K562 (cell line): Measurements from ENCODE around the gene NUP43. TPM values are rescaled to one million over a fixed set of nuclear protein-coding genes. Genes with fewer than 3 reads are reported as not detected.

Experiments used
- BRD9 ChIP-seq: fragments of 450-650 bp; IDR thresholded peaks from 2 replicates; pipeline ENCODE4 v1.6.1; 2018; ENCODE audit warnings: low read depth; ENCODE audit not compliant: partially characterized antibody
- CBFA2T2 ChIP-seq: fragments of 450-650 bp; conservative IDR thresholded peaks from 2 replicates; pipeline ENCODE4 v1.6.1; 2017; ENCODE audit warnings: mild to moderate bottlenecking
- CBX5 ChIP-seq: IDR thresholded peaks from 2 replicates; pipeline ENCODE4 v1.6.1; 2014; ENCODE audit warnings: low read depth, borderline replicate concordance
- CCNT2 ChIP-seq: IDR thresholded peaks from 2 replicates; pipeline ENCODE4 v1.6.1; 2011; ENCODE audit warnings: borderline replicate concordance, low read depth, mild to moderate bottlenecking, moderate library complexity, mixed read lengths, low read length; ENCODE audit not compliant: insufficient read length; ENCODE audit errors: extremely low read depth
- CHD1 ChIP-seq: fragments of 200-600 bp; sonication (generic); IDR thresholded peaks from one replicate; pipeline ENCODE4 v1.6.1; 2012; ENCODE audit warnings: mild to moderate bottlenecking, moderate library complexity, low read length, inconsistent platforms
- CREB1 ChIP-seq, 2 experiments: sonication (generic) in 1 of 2; formaldehyde crosslinking in 1 of 2; IDR thresholded peaks; 2 replicates each; pipeline versions ENCODE4 v1.6.1 to v1.8.0; 2012 to 2022; ENCODE audit warnings: inconsistent platforms in 1 of 2, mild to moderate bottlenecking in 1 of 2, missing genetic modification reagents in 1 of 2, moderate library complexity in 1 of 2
- DNMT1 ChIP-seq: fragments of 450-650 bp; IDR thresholded peaks from 2 replicates; pipeline ENCODE4 v1.6.1; 2016; ENCODE audit warnings: antibody characterized with exemption, mild to moderate bottlenecking
- EZH2 ChIP-seq: IDR thresholded peaks from 2 replicates; pipeline ENCODE4 v1.6.1; 2012; ENCODE audit warnings: low read depth, mild to moderate bottlenecking, inconsistent platforms, low read length, borderline replicate concordance
- FOXJ2 ChIP-seq: fragments of 200-800 bp; sonication (Bioruptor generic); IDR thresholded peaks from 2 replicates; pipeline ENCODE4 v1.6.1; 2016; ENCODE audit warnings: missing genetic modification characterization, missing compliant biosample characterization
- KDM1A ChIP-seq, 2 experiments: fragments of 450-650 bp; IDR thresholded peaks; 2 replicates each; pipeline ENCODE4 v1.6.1; 2016; ENCODE audit warnings: mild to moderate bottlenecking in 2 of 2
- MAZ ChIP-seq, 2 experiments: fragments of 450-650 bp in 1 of 2; sonication (generic) in 1 of 2; formaldehyde crosslinking; IDR thresholded peaks in 1 of 2; conservative IDR thresholded peaks in 1 of 2; 2 replicates each; pipeline versions ENCODE4 v1.4.0 to v1.5.0; 2020; ENCODE audit warnings: mild to moderate bottlenecking in 1 of 2, missing genetic modification reagents in 1 of 2
- NFYB ChIP-seq: IDR thresholded peaks from 2 replicates; pipeline ENCODE4 v1.6.1; 2011; ENCODE audit warnings: mild to moderate bottlenecking, moderate library complexity; ENCODE audit not compliant: insufficient read length; ENCODE audit errors: extremely low read depth
- PTBP1 ChIP-seq: fragments of 200-400 bp; formaldehyde crosslinking; IDR thresholded peaks from 2 replicates; pipeline ENCODE4 v1.6.1; 2017; ENCODE audit warnings: low read depth, low read length
- RAD51 ChIP-seq: fragments of 450-650 bp; IDR thresholded peaks from 2 replicates; pipeline ENCODE4 v1.7.1; 2016; ENCODE audit warnings: low read depth, mild to moderate bottlenecking, borderline replicate concordance
- SAP30 ChIP-seq: fragments of 200-600 bp; sonication (generic); IDR thresholded peaks from 2 replicates; pipeline ENCODE4 v1.6.1; 2012; ENCODE audit warnings: borderline replicate concordance, low read depth, mild to moderate bottlenecking, moderate library complexity, low read length, control low read depth, inconsistent platforms; ENCODE audit not compliant: insufficient read depth, poor library complexity, severe bottlenecking
- SMARCB1 ChIP-seq: IDR thresholded peaks from 2 replicates; pipeline ENCODE4 v1.6.1; 2011; ENCODE audit warnings: improper control_type of control experiment, low read depth; ENCODE audit not compliant: insufficient read length
- SMARCC2 ChIP-seq: fragments of 450-650 bp; IDR thresholded peaks from 2 replicates; pipeline ENCODE4 v1.6.1; 2017; ENCODE audit warnings: antibody characterized with exemption, moderate library complexity, mild to moderate bottlenecking, low read depth
- STAG1 ChIP-seq: sonication (generic); formaldehyde crosslinking; IDR thresholded peaks from 2 replicates; pipeline ENCODE4 v1.5.0; 2020; ENCODE audit warnings: missing genetic modification reagents, borderline replicate concordance
- SUPT5H ChIP-seq: fragments of 450-650 bp; IDR thresholded peaks from 2 replicates; pipeline ENCODE4 v1.6.1; 2016
- TSC22D4 ChIP-seq: fragments of 450-650 bp; IDR thresholded peaks from 2 replicates; pipeline ENCODE4 v1.6.1; 2016; ENCODE audit warnings: missing genetic modification characterization, missing biosample characterization, control low read depth
- ZNF263 ChIP-seq: sonication (generic); formaldehyde crosslinking; IDR thresholded peaks from 2 replicates; pipeline ENCODE4 v1.8.0; 2022; ENCODE audit warnings: mild to moderate bottlenecking, missing genetic modification reagents, borderline replicate concordance
- ZNF707 ChIP-seq: fragments of 250-450 bp; sonication (Bioruptor Pico); conservative IDR thresholded peaks from 2 replicates; pipeline ENCODE4 v1.8.0; 2022; ENCODE audit warnings: inconsistent platforms, mild to moderate bottlenecking, moderate library complexity
- ZSCAN32 ChIP-seq: fragments of 450-650 bp; formaldehyde crosslinking; IDR thresholded peaks from 2 replicates; pipeline ENCODE4 v1.4.0; 2020; ENCODE audit warnings: mild to moderate bottlenecking, moderate library complexity
- polyA plus RNA-seq, 8 experiments: library from polyadenylated mRNA; depleted of rRNA in 4 of 8; stranded (reverse) in 5 of 8; unstranded in 3 of 8; fragments of >200 nt; fragmentation: Nextera tagmentation in 2 of 8; fragmentation: Illumina TruSeq in 1 of 8; extraction: Ambion mirVana in 2 of 8; extraction: Trizol in 1 of 8; gene quantifications; 2 replicates each; pipeline versions ENCODE4 v1.2.1 to v1.2.3, GENCODE V29; 2011 to 2014; ENCODE audit warnings: inconsistent platforms in 1 of 8, missing spikeins in 1 of 8
- total RNA-seq, 7 experiments: library from RNA; depleted of rRNA in 6 of 7; stranded (reverse); fragments of >200 nt in 6 of 7; fragmentation: Illumina TruSeq in 2 of 7; extraction: Trizol in 2 of 7; gene quantifications; 2 replicates each; pipeline versions ENCODE4 v1.2.1 to v1.2.3, GENCODE V29; 2011 to 2021; ENCODE audit warnings: low replicate concordance in 1 of 7
- TF ChIP-seq, protein P1 (sequence below): fragments of 450-650 bp; conservative IDR thresholded peaks from 2 replicates; pipeline ENCODE4 v1.6.1; 2016; ENCODE audit warnings: missing genetic modification characterization, low read depth, mild to moderate bottlenecking, missing compliant biosample characterization, moderate library complexity
- TF ChIP-seq, protein P2 (sequence below): fragments of 250-450 bp; sonication (Bioruptor Pico); IDR thresholded peaks from 2 replicates; pipeline ENCODE4 v1.8.0; 2022; ENCODE audit warnings: moderate library complexity, mild to moderate bottlenecking, inconsistent platforms
- TF ChIP-seq, protein P3 (sequence below): sonication (generic); IDR thresholded peaks from 2 replicates; pipeline ENCODE4 v1.6.1; 2016

The NUP43 gene
- total and polyA plus RNA-seq, 9 of the 15 experiments (the other 6 are each of a cell fraction or from before 2014, with no cell fraction given) = 28.9 to 136 (median 67.4) TPM

DNA sequence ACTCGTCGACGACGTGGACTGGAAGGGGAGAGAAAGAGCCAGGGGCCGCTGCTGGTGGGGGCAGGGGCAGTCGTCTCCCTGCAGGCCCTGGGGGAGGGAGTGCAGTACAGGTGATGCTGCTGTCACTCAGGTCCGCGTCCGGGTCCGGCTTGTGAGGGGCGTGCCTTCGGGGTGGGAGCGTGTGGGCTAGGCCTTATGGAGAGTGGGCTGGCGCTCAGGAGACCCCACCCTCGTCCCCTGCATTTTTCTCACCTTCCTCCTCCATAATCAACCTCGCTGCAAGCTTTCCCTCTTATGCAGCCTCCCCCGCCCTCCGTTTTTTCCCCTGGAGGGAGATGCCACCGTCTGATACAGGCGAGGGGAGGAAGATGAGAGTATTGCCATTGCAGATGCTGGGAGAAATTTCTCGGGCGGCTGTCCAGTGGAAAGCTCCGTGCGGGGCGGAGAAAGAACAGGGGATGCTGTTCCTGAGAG is 3.8 kb upstream of the NUP43 start (continued):
- TF ChIP-seq PTBP1 (no peak), RAD51 (no peak), CHD1 (peak; percentile 27), KDM1A (IDR thresholded peaks at IDR 0.05) (peak; percentile 53 to 69; a peak in 3 of 4 replicates), ZSCAN32 (no peak), DNMT1 (no peak), CREB1 (IDR thresholded peaks at IDR 0.05) (no peak; the same call in 1 of the 2 replicates), CREB1 (CRISPR knock-in tag; IDR thresholded peaks at IDR 0.05) (no peak; the same call in none of the 2 replicates), FOXJ2 (0 out of 2 replicates have a peak, but pooled peaks have one; percentile 34), SUPT5H (no peak), CCNT2 (peak; percentile 10), ZNF707 (no peak), SMARCB1 (no peak), BRD9 (no peak), EZH2 (no peak), CBFA2T2 (no peak), MAZ (CRISPR knock-in tag; conservative IDR thresholded peaks at IDR 0.05 in 1 of 2, IDR thresholded peaks at IDR 0.05 in 1 of 2) (peak; percentile 78 to 89; a peak in 3 of 4 replicates), SAP30 (peak; percentile 78), TSC22D4 (tag) (no peak), CBX5 (no peak; the same call in 1 of the 2 replicates), SMARCC2 (0 out of 2 replicates have a peak, but pooled peaks have one; percentile 14), ZNF263 (no peak), NFYB (no peak), STAG1 (no peak)
- TF ChIP-seq, protein P1, sequence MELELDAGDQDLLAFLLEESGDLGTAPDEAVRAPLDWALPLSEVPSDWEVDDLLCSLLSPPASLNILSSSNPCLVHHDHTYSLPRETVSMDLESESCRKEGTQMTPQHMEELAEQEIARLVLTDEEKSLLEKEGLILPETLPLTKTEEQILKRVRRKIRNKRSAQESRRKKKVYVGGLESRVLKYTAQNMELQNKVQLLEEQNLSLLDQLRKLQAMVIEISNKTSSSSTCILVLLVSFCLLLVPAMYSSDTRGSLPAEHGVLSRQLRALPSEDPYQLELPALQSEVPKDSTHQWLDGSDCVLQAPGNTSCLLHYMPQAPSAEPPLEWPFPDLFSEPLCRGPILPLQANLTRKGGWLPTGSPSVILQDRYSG = no peak
- TF ChIP-seq, protein P2, sequence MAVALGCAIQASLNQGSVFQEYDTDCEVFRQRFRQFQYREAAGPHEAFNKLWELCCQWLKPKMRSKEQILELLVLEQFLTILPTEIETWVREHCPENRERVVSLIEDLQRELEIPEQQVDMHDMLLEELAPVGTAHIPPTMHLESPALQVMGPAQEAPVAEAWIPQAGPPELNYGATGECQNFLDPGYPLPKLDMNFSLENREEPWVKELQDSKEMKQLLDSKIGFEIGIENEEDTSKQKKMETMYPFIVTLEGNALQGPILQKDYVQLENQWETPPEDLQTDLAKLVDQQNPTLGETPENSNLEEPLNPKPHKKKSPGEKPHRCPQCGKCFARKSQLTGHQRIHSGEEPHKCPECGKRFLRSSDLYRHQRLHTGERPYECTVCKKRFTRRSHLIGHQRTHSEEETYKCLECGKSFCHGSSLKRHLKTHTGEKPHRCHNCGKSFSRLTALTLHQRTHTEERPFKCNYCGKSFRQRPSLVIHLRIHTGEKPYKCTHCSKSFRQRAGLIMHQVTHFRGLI (CRISPR knock-in tag) = no peak
- TF ChIP-seq, protein P3, sequence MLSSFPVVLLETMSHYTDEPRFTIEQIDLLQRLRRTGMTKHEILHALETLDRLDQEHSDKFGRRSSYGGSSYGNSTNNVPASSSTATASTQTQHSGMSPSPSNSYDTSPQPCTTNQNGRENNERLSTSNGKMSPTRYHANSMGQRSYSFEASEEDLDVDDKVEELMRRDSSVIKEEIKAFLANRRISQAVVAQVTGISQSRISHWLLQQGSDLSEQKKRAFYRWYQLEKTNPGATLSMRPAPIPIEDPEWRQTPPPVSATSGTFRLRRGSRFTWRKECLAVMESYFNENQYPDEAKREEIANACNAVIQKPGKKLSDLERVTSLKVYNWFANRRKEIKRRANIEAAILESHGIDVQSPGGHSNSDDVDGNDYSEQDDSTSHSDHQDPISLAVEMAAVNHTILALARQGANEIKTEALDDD = no peak
